IPS-18c (cell line): Measurements from ENCODE around the gene SMC1B.
"Not testable (repeated sequence)": the region's sequence is repeated elsewhere in the genome, so short reads cannot be mapped to it uniquely, and the experiment has no call there.

ENCODE experiments used
- H3K4me3 ChIP-seq: 2 replicates; pipeline ENCODE4 v1.7.0; 2013; ENCODE audit warnings: low read depth, mild to moderate bottlenecking, low read length, moderate library complexity; ENCODE audit not compliant: insufficient read depth
- H3K9me3 ChIP-seq: one replicate; pipeline ENCODE4 v1.6.1; 2013; ENCODE audit warnings: mild to moderate bottlenecking, low read length, moderate library complexity; ENCODE audit not compliant: control insufficient read depth, insufficient read depth

Gene SMC1B

GRCh38 chr22:45337536-45337935, 75.9 kb downstream of the SMC1B start:
- Histone ChIP-seq H3K4me3 (no peak overlapping the region), H3K9me3 (no peaks in the 10 kb centered on the region)

- Histone ChIP-seq H3K4me3 (no peak overlapping the region), H3K9me3 (no peaks in the 10 kb centered on the region)
Measured at GRCh38 chr22:45336971-45337431, 76.4 kb downstream of the SMC1B start.

GRCh38 chr22:45335854-45336522, 77.4 kb downstream of the SMC1B start:
- Histone ChIP-seq H3K9me3 (no peaks in the 10 kb centered on the region), H3K4me3 (no peak overlapping the region)

- Histone ChIP-seq H3K4me3 (no peak overlapping the region), H3K9me3 (no peaks in the 10 kb centered on the region)
Measured at GRCh38 chr22:45335021-45335818, 78.2 kb downstream of the SMC1B start.

DNA sequence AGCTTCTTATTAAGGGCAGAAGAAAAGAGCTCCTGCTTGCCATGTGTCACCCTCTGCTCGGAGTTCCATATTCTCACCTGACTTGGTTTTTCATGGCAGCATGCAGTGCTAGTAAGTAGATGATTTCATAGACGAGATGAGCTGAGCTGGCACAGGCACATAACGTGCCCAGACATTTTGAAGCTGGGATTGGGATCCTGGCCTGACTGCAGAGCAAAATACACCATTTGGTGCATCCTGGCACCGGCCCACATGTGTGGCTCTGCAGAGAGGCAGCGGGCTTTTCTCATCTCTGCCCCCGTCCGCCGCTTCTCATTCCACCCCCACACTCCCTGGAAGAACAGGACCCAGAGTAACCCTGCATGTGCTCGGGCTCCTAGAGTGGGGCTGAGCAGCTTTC, 78.9 kb downstream of the SMC1B start:
- H3K4me3 ChIP-seq, result no peak overlapping the region

DNA sequence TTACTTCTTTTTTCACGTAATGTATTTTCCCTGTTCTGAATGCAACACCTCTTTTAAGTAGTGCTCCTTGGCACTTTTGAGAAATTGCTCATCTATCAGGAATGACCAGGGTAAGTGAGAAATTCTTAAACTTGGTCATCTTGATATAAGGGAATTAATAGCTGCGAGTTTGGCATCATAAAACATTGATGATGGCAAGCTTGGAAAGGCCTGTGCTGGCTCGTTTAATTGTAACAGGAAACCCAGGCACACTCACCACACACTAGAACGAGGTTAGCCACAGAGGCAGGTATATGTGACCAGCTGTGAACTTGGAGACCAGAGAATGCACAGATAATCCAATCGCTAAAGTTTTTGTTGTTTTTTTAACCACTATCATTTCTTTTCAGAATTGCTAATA, 79.3 kb downstream of the SMC1B start:
- no peaks in the 10 kb centered on the region for H3K9me3 ChIP-seq
- H3K4me3 ChIP-seq, result no peak overlapping the region

More for the DNA sequence above, 78.9 kb downstream of the SMC1B start:
- no peaks in the 10 kb centered on the region for H3K9me3 ChIP-seq

DNA sequence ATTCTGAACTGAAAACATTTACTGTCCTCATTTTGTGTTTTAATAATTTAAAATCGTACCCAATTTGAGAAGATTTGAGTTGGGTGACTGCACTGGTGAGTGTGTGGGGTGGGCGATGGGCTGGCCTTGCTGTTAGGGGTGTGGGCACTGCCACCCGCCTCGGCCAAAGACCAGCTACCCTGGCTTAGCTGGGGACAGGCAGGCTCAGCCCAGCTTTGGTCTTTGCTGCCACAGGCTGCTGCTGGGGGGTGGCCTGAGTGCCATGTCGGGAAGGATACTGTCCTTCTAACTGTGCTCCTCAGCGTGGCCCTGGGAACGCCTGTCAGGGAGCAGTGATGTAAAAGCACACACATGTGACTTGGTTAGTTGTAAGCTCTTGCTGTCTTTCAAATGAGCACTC, 81.4 kb downstream of the SMC1B start:
- Histone ChIP-seq H3K4me3 (no peak overlapping the region), H3K9me3 (no peaks in the 10 kb centered on the region)

DNA sequence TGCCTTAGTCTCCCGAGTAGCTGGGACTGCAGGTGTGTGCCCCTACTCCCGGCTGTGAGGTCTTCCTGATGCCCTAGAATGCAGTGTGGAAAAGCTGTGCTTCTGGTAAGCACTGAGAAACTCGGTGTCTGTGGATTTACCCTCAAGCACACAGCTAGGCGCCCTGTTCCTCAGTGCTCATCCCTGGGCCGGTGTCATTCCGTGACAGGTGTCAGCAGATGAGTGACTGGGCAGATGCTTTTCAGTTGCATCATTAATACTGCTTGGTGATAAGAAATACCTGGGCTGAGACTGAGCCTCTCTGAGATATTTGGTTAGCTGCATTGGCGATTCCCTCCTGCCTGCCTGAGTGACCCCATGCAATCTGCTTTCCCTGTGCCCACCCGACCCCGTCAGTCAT, 81.9 kb downstream of the SMC1B start:
- no peak overlapping the region for H3K4me3 ChIP-seq

GRCh38 chr22:45330548-45330947, 82.9 kb downstream of the SMC1B start:
- Histone ChIP-seq H3K9me3 (no peaks in the 10 kb centered on the region), H3K4me3 (no peak overlapping the region)

More for the DNA sequence above, 81.9 kb downstream of the SMC1B start:
- H3K9me3 ChIP-seq, result no peaks in the 10 kb centered on the region

GRCh38 chr22:45329530-45329936, 83.9 kb downstream of the SMC1B start:
- H3K9me3 ChIP-seq, result no peaks in the 10 kb centered on the region
- H3K4me3 ChIP-seq, result no peak overlapping the region

GRCh38 chr22:45328822-45329529, 84.4 kb downstream of the SMC1B start:
- no peak overlapping the region for H3K4me3 ChIP-seq
- H3K9me3 ChIP-seq, result no peaks in the 10 kb centered on the region

DNA sequence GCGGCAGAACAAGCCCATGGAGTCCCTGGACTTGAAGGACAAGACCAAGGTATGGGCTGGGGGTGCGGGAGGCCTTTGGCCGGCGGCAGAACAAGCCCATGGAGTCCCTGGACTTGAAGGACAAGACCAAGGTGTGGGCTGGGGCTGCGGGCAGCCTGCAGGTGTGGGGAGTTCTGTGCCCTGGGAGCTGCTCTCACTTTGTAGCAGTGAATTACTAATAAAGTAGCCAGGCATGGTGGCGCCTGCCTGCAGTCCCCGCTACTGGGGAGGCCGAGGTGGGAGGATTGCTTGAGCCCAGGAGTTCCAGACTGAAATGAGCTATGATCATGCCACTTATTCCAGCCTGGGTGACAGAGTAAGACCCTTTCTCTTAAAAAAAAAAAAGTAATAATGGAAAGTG, 85.1 kb downstream of the SMC1B start:
- H3K4me3 ChIP-seq, H3K9me3 ChIP-seq: not testable (repeated sequence)

DNA sequence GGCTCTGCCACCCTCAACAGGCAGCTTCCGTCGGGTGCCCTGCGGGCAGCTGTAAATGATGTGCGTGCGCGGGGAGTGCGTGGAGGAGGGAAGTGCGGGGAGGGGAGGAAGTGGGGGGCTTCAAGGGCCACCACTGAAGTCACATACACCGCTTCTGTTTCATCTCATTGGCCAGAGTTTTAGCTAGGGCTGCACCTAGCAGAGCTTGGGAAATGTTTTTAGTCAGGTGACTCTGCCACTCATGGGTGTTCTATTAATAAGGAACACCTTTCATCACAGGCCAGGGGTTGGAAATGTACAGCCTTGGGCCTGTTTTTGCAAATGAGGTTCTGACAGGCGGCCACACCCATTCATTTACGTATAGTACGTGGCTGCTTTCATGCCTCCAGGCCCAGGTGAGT, 89.1 kb downstream of the SMC1B start:
- H3K4me3 ChIP-seq, result no peak overlapping the region

GRCh38 chr22:45323695-45324094, 89.7 kb downstream of the SMC1B start:
- Histone ChIP-seq H3K4me3 (no peak overlapping the region), H3K9me3 (no peaks in the 10 kb centered on the region)

More for the DNA sequence above, 89.1 kb downstream of the SMC1B start:
- H3K9me3 ChIP-seq, result no peaks in the 10 kb centered on the region

DNA sequence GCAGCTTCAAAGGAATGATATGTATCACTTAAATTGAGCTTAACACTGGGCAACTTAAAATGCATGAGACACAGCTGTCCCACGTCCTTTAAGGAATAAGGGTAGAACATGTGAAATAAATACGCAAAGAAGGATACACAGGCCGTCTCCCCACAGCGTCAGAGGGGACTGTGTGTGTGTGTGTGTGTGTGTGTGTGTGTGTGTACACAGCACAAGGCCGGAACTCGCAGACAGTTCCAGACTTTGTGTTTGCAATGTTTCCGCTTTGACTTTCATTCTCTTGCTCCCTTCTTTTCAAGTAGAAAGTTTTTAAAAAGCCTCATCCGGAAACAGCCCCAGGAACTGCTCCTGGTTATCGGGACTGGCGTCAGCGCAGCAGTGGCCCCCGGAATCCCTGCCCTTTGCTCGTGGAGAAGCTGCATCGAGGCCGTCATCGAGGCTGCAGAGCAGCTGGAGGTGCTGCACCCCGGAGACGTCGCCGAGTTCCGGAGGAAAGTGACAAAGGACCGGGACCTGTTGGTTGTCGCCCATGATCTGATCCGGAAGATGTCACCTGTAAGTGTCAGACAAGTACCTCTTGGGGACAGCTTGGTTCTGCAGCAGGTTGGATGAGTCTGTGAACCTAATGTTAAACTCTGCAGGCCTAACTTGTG, 90.4 kb downstream of the SMC1B start:
- Histone ChIP-seq H3K9me3 (no peaks in the 10 kb centered on the region), H3K4me3 (no peak overlapping the region)

- Histone ChIP-seq H3K9me3 (no peaks in the 10 kb centered on the region), H3K4me3 (no peak overlapping the region)
Measured at GRCh38 chr22:45321827-45322226, 91.6 kb downstream of the SMC1B start.

DNA sequence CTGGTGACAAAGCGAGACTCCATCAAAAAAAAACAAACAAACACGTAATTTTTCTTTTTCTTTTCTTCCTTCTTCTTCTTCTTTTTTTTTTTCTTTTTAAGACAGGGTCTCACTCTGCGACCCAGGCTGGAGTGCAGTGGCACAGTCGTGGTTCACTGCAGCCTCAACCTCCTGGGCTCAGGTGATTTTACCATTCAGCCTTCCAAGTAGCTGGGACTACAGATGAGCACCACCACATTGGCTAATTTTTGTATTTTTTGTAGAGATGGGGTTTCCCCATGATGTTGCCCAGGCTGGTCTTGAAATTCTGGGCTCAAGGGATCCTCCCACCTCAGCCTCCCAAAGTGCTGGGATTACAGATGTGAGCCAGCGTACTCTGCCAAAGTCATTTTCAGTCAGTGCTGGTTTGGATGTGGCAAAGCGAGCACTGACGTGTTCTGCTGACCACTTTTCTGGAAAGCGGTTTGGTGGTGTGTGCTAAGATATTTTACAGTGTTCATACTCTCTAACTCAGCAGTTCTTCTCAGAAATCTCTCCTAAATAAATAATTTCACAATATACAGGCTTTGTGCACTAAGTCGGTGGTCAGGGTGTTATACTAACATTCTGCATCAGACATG, 92.9 kb downstream of the SMC1B start:
- Histone ChIP-seq H3K4me3 (no peak overlapping the region), H3K9me3 (no peaks in the 10 kb centered on the region)
